Body of pancreas (tissue), 4 donors: ENCODE measurements around the gene MRPL11.

ENCODE experiments used
- CTCF ChIP-seq, 7 experiments: fragments of 450-650 bp in 4 of 7; fragments of 200-600 bp in 3 of 7; sonication (generic) in 3 of 7; IDR thresholded peaks; one replicate each; pipeline ENCODE4 v1.5.1; 2016 to 2019; ENCODE audit warnings: antibody characterized with exemption in 7 of 7
- POLR2A ChIP-seq, 3 donors: fragments of 450-650 bp; IDR thresholded peaks; one replicate each; pipeline ENCODE4 v1.6.1; 2016; ENCODE audit warnings: antibody characterized with exemption in 3 of 3, mild to moderate bottlenecking in 2 of 3

DNA sequence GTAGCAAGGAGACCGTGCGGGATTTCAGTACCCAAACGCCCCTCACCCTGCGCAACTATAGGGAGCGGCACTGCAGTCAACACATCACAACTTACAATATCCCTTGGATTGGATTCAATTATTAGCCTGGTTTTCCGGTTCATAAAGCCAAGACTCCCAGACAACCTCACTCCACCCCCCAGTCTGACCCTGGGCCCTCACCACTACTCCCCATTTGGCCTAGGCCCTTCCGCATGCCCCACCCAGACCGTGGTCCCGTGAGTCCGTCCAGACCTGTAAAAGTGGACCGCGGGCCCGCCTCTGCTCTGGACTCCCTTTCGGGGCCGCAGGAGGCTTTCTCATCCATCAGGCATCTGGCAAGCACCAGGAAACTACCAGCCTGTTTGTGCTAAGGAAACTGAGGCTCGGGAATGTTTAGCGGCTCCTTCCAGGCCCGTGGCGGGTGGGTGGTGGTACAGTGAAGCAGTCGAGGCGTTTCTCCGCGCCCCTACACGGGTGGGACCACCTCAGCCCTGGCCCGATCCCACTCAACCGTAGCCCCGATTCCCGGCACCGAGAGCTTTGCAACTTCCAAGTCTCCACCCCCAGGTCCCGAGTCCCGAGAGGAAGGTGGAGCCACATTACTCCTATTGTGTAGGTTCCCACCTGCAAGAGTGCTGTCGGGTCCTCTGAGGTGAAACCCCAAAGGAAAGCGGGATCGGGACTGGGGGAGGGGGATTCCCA is 40.9 kb upstream of the MRPL11 start:
- TF ChIP-seq POLR2A (IDR thresholded peaks at IDR 0.05) = no peak
- TF ChIP-seq CTCF (IDR thresholded peaks at IDR 0.05) = no peak
